GM12878 (cell line): ENCODE data around the gene SLC12A2. TPM values are rescaled to one million over a fixed set of nuclear protein-coding genes. Genes with fewer than 3 reads are reported as not detected.

Experiments
- ATAC-seq: fragments of 200-7000 bp; cut with Tn5 transposase; 3 replicates; pipeline ENCODE4 v1.9.1; 2020; ENCODE audit warnings: mild to moderate bottlenecking, moderate library complexity
- BruUV-seq: library from RNA; stranded (reverse); fragments of 400-500 nt; replicated peaks from 2 replicates; lab custom pipeline; 2021; lab: Mats Ljungman, UMichigan
- CTCF ChIA-PET: fragments of 300-600 bp; sonication (Branson Sonifier 250); formaldehyde crosslinking; extraction: SDS; loops from one replicate; lab custom pipeline; 2021; ENCODE audit warnings: inconsistent platforms; lab: Yijun Ruan, JAX
- POLR2A ChIA-PET: fragments of 350-600 bp; formaldehyde crosslinking; extraction: SDS; loops from one replicate; lab custom pipeline; 2021; ENCODE audit warnings: inconsistent platforms; lab: Charles Lee
- RAD21 ChIA-PET: fragments of 300-600 bp; sonication (Branson Sonifier 250); formaldehyde crosslinking; loops from one replicate; lab custom pipeline; 2023; ENCODE audit warnings: antibody characterized with exemption; ENCODE audit not compliant: unreplicated experiment; lab: Charles Lee
- SMC1A ChIA-PET: fragments of 300-600 bp; sonication (Branson Sonifier 250); formaldehyde crosslinking; loops from one replicate; lab custom pipeline; 2023; ENCODE audit not compliant: unreplicated experiment, uncharacterized antibody; lab: Charles Lee
- DNase-seq: peaks from one replicate; pipeline ENCODE4 v3.0.0-alpha.2; 2011; ENCODE audit warnings: low read depth, low spot score
- FAIRE-seq: peaks from 3 replicates; lab custom pipeline; 2011; peaks lifted over from hg19 to GRCh38; lab: Jason Lieb, UNC
- H2AFZ ChIP-seq: 2 replicates; pipeline ENCODE4 v1.6.0; 2011; ENCODE audit warnings: low read depth, low read length, control low read depth; ENCODE audit not compliant: control insufficient read depth
- H3K27ac ChIP-seq: 2 replicates; pipeline ENCODE4 v1.5.1; 2011; ENCODE audit warnings: control low read depth; ENCODE audit not compliant: control insufficient read depth, insufficient read depth
- H3K27me3 ChIP-seq, 2 experiments: replicated peaks in 1 of 2; 2 replicates each; pipeline versions ENCODE4 v1.6.0 to v1.6.1; 2011; ENCODE audit warnings: low read length in 1 of 2; ENCODE audit not compliant: control insufficient read depth in 2 of 2, insufficient read depth in 2 of 2
- H3K36me3 ChIP-seq, 2 experiments: 2 replicates each; pipeline ENCODE4 v1.5.1; 2011; ENCODE audit warnings: low read length in 1 of 2; ENCODE audit not compliant: control insufficient read depth in 2 of 2, insufficient read depth in 2 of 2
- H3K4me1 ChIP-seq: 2 replicates; pipeline ENCODE4 v1.6.1; 2011; ENCODE audit warnings: mild to moderate bottlenecking, low read length, moderate library complexity, mixed read lengths; ENCODE audit not compliant: control insufficient read depth, insufficient read depth
- H3K4me2 ChIP-seq: 2 replicates; pipeline ENCODE4 v1.6.0; 2011; ENCODE audit warnings: control low read depth; ENCODE audit not compliant: control insufficient read depth, insufficient read depth
- H3K4me3 ChIP-seq: fragments of 200-600 bp; sonication (generic); 2 replicates; pipeline ENCODE4 v1.5.1; 2016
- H3K79me2 ChIP-seq: 2 replicates; pipeline ENCODE4 v1.6.0; 2011; ENCODE audit warnings: low read length; ENCODE audit not compliant: control insufficient read depth, insufficient read depth
- H3K9ac ChIP-seq: 2 replicates; pipeline ENCODE4 v1.8.0; 2011; ENCODE audit warnings: low read length, control low read depth, mixed read lengths; ENCODE audit not compliant: control insufficient read depth, insufficient read depth
- H3K9me3 ChIP-seq: replicated peaks from 3 replicates; pipeline ENCODE4 v1.5.1; 2011; ENCODE audit warnings: mild to moderate bottlenecking, low read length; ENCODE audit not compliant: control insufficient read depth, insufficient read depth
- H4K20me1 ChIP-seq: 2 replicates; pipeline ENCODE4 v1.6.0; 2011; ENCODE audit not compliant: control insufficient read depth, insufficient read depth
- BCL11A ChIP-seq: IDR thresholded peaks from 2 replicates; pipeline ENCODE4 v1.6.1; 2011; ENCODE audit warnings: low read depth, low read length
- CHD4 ChIP-seq: fragments of 200-600 bp; sonication (generic); IDR thresholded peaks from 2 replicates; pipeline ENCODE4 v1.6.1; 2016; ENCODE audit warnings: mild to moderate bottlenecking
- ETV6 ChIP-seq, 2 experiments: fragments of 450-650 bp in 1 of 2; IDR thresholded peaks in 1 of 2; conservative IDR thresholded peaks in 1 of 2; 2 replicates each; pipeline ENCODE4 v1.6.1; 2014; ENCODE audit warnings: antibody characterized with exemption in 1 of 2, borderline replicate concordance in 1 of 2, low read depth in 1 of 2, mild to moderate bottlenecking in 1 of 2, moderate library complexity in 1 of 2
- FOS ChIP-seq: IDR thresholded peaks from 3 replicates; pipeline ENCODE4 v1.6.1; 2011; ENCODE audit warnings: borderline replicate concordance; ENCODE audit not compliant: insufficient read length; ENCODE audit errors: extremely low read depth
- GATAD2B ChIP-seq: fragments of 450-650 bp; conservative IDR thresholded peaks from 2 replicates; pipeline ENCODE4 v1.6.1; 2017; ENCODE audit warnings: low read depth, mild to moderate bottlenecking, moderate library complexity
- HDGF ChIP-seq: fragments of 450-650 bp; IDR thresholded peaks from 2 replicates; pipeline ENCODE4 v1.6.1; 2016; ENCODE audit warnings: antibody characterized with exemption
- NRF1 ChIP-seq: conservative IDR thresholded peaks from 2 replicates; pipeline ENCODE4 v1.6.1; 2011; ENCODE audit warnings: mild to moderate bottlenecking, low read depth, low read length, improper control_type of control experiment
- PAX5 ChIP-seq: IDR thresholded peaks from 2 replicates; pipeline ENCODE4 v1.6.1; 2011; ENCODE audit warnings: low read depth, low read length, borderline replicate concordance
- PAX8 ChIP-seq: fragments of 450-650 bp; IDR thresholded peaks from 2 replicates; pipeline ENCODE4 v1.6.1; 2017; ENCODE audit warnings: mild to moderate bottlenecking, moderate library complexity
- RCOR1 ChIP-seq: conservative IDR thresholded peaks from 2 replicates; pipeline ENCODE4 v1.6.1; 2012; ENCODE audit warnings: low read depth, low read length, improper control_type of control experiment
- SIN3A ChIP-seq: IDR thresholded peaks from 2 replicates; pipeline ENCODE4 v1.6.1; 2012; ENCODE audit warnings: low read depth, low read length, improper control_type of control experiment
- SMC3 ChIP-seq: IDR thresholded peaks from 2 replicates; pipeline ENCODE4 v1.6.1; 2011; ENCODE audit warnings: low read length, improper control_type of control experiment, borderline replicate concordance
- TCF3 ChIP-seq: IDR thresholded peaks from 2 replicates; pipeline ENCODE4 v1.6.1; 2012; ENCODE audit warnings: low read depth, mild to moderate bottlenecking, low read length, borderline replicate concordance; ENCODE audit not compliant: insufficient read depth
- ZZZ3 ChIP-seq: IDR thresholded peaks from 2 replicates; pipeline ENCODE4 v1.6.1; 2011; ENCODE audit warnings: low read depth; ENCODE audit not compliant: control insufficient read depth, insufficient read length
- WGBS: methylation state at CpG from one replicate; pipeline ENCODE4 v1.1.6; 2016; ENCODE audit warnings: low lambda C conversion rate; ENCODE audit not compliant: insufficient replicate concordance, insufficient coverage; ENCODE audit errors: missing lambda C conversion rate; 5-methylcytosine and 5-hydroxymethylcytosine counted together
- in situ Hi-C: fragments of 300-500 bp; cut with MboI; formaldehyde crosslinking; loops from 9 replicates; pipeline ENCODE4 v1.14.3; 2018; ENCODE audit warnings: mixed read lengths
- intact Hi-C: fragments of 100-400 bp; cut with micrococcal nuclease; formaldehyde crosslinking; loops from one replicate; pipeline ENCODE4 v1.14.2; 2022; ENCODE audit not compliant: unreplicated experiment
- polyA plus RNA-seq, 11 experiments: library from polyadenylated mRNA; depleted of rRNA in 4 of 11; unstranded in 6 of 11; stranded (reverse) in 5 of 11; fragments of >200 nt; fragmentation: Nextera tagmentation in 4 of 11; fragmentation: Illumina TruSeq in 1 of 11; extraction: Ambion mirVana in 4 of 11; extraction: Trizol in 1 of 11; gene quantifications; 1 replicate in 1 of 11; 2 replicates in 10 of 11; pipeline versions ENCODE4 v1.2.1 to v1.2.3, GENCODE V29; 2011 to 2016; ENCODE audit warnings: inconsistent platforms in 2 of 11, missing spikeins in 2 of 11, low read depth in 1 of 11
- total RNA-seq, 4 experiments: library from RNA; depleted of rRNA in 3 of 4; stranded (reverse); fragments of >200 nt in 3 of 4; fragmentation: Illumina TruSeq in 1 of 4; extraction: Trizol in 1 of 4; gene quantifications; 2 replicates each; pipeline versions ENCODE4 v1.2.1 to v1.2.3, GENCODE V29; 2013 to 2021
- TF ChIP-seq, protein P1 (sequence below): IDR thresholded peaks from 2 replicates; pipeline ENCODE4 v1.6.1; 2011; ENCODE audit warnings: mild to moderate bottlenecking, low read depth, low read length, moderate library complexity; ENCODE audit not compliant: insufficient replicate concordance
- TF ChIP-seq, protein P2 (sequence below): fragments of 450-650 bp; IDR thresholded peaks from 2 replicates; pipeline ENCODE4 v1.6.1; 2016; ENCODE audit warnings: mild to moderate bottlenecking
- TF ChIP-seq, protein P3 (sequence below): IDR thresholded peaks from 2 replicates; pipeline ENCODE4 v1.6.1; 2012; ENCODE audit warnings: low read depth, low read length, improper control_type of control experiment
- TF ChIP-seq, protein P4 (sequence below): IDR thresholded peaks from 2 replicates; pipeline ENCODE4 v1.6.1; 2012; ENCODE audit warnings: low read depth, low read length, improper control_type of control experiment

SLC12A2 gene
- total and polyA plus RNA-seq, 10 of the 15 experiments (the other 5 are each of a cell fraction or from before 2014, with no cell fraction given): 5.1 to 21.8 (median 10.5) TPM

DNA sequence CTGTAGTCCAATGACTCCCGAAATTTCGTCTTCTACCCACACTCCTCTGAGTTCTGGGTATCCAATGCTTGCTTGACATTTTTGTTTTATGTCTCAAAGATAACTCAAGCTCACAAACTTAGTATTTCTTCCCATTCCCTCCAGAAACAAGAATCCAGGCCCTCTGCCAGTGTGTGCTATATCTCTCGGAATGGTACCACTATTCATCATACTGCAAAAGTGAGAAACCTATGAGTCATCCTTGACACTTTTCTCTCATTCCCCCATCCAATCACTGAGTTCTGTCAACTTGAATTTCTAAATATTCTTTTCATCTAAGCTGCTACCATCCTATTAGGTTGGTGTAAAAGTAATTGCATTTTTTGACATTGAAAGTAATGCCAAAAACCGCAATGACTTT lies 9.8 kb downstream of the SLC12A2 start:
- in situ Hi-C loops: loop anchor here (25.0 kb wide), 1 partner anchor 1331 kb away; no protein-coding TSS in a partner anchor
- H3K4me2 ChIP-seq: no peak overlapping the region
- H3K4me1 ChIP-seq: no peaks in the 10 kb centered on the region
- FAIRE-seq: no peak
- CTCF ChIA-PET: interaction anchor here (0.6 to 1.9 kb wide), 4 partner anchors 7 to 218 kb away, joined by 3 to 4 read pairs (median 4); no protein-coding TSS in a partner anchor
- RAD21 ChIA-PET: interaction anchor here (0.9 to 1.3 kb wide), 4 partner anchors 7 to 286 kb away, joined by 3 to 5 read pairs (median 4); no protein-coding TSS in a partner anchor
- H4K20me1 ChIP-seq: no peaks in the 10 kb centered on the region
- H3K4me3 ChIP-seq: no peak overlapping the region
- no peak overlapping the region for H3K27ac ChIP-seq
- SMC1A ChIA-PET: interaction anchor here (0.9 to 4.0 kb wide), 5 partner anchors 8 to 370 kb away, joined by 3 to 19 read pairs (median 3); no protein-coding TSS in a partner anchor
- H3K9ac ChIP-seq: no peak overlapping the region
- POLR2A ChIA-PET: interaction anchor here (1.3 to 2.4 kb wide), 3 partner anchors 8 to 12 kb away, joined by 3 to 12 read pairs (median 4); partner anchors contain the start of gene SLC12A2
- ATAC-seq: no peak
- DNase-seq: no peak
- H3K27me3 ChIP-seq: no peaks in the 10 kb centered on the region
- H2AFZ ChIP-seq: no peak overlapping the region
- H3K79me2 ChIP-seq: peaks cover 25% of the 10 kb centered on the region
- intact Hi-C loops: no loop called here
- peaks cover 14% of the 10 kb centered on the region for H3K9me3 ChIP-seq
- no peaks in the 10 kb centered on the region; a peak in 1 of 4 replicates for H3K36me3 ChIP-seq
- BruUV-seq: no TSS peak
- 83% methylated on average over 4 of the region's 4 CpGs for WGBS
- TF ChIP-seq, protein P1, sequence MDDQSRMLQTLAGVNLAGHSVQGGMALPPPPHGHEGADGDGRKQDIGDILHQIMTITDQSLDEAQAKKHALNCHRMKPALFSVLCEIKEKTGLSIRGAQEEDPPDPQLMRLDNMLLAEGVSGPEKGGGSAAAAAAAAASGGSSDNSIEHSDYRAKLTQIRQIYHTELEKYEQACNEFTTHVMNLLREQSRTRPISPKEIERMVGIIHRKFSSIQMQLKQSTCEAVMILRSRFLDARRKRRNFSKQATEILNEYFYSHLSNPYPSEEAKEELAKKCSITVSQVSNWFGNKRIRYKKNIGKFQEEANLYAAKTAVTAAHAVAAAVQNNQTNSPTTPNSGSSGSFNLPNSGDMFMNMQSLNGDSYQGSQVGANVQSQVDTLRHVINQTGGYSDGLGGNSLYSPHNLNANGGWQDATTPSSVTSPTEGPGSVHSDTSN: no peak
- no peak for TF ChIP-seq ZZZ3
- no peak for TF ChIP-seq CHD4
- no peak for TF ChIP-seq RCOR1
- TF ChIP-seq PAX8: no peak
- TF ChIP-seq SIN3A: no peak
- no peak for TF ChIP-seq ETV6 (conservative IDR thresholded peaks at IDR 0.05 in 1 of 2, IDR thresholded peaks at IDR 0.05 in 1 of 2; ENCODE audit: borderline replicate concordance in 1 of 2, low read depth in 1 of 2)
- TF ChIP-seq FOS: no peak
- TF ChIP-seq NRF1: no peak
- TF ChIP-seq, protein P2, sequence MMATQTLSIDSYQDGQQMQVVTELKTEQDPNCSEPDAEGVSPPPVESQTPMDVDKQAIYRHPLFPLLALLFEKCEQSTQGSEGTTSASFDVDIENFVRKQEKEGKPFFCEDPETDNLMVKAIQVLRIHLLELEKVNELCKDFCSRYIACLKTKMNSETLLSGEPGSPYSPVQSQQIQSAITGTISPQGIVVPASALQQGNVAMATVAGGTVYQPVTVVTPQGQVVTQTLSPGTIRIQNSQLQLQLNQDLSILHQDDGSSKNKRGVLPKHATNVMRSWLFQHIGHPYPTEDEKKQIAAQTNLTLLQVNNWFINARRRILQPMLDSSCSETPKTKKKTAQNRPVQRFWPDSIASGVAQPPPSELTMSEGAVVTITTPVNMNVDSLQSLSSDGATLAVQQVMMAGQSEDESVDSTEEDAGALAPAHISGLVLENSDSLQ: no peak
- no peak for TF ChIP-seq TCF3
- TF ChIP-seq, protein P3, sequence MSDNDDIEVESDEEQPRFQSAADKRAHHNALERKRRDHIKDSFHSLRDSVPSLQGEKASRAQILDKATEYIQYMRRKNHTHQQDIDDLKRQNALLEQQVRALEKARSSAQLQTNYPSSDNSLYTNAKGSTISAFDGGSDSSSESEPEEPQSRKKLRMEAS: no peak
- TF ChIP-seq, protein P4, sequence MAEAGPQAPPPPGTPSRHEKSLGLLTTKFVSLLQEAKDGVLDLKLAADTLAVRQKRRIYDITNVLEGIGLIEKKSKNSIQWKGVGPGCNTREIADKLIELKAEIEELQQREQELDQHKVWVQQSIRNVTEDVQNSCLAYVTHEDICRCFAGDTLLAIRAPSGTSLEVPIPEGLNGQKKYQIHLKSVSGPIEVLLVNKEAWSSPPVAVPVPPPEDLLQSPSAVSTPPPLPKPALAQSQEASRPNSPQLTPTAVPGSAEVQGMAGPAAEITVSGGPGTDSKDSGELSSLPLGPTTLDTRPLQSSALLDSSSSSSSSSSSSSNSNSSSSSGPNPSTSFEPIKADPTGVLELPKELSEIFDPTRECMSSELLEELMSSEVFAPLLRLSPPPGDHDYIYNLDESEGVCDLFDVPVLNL: no peak
- no peak for TF ChIP-seq SMC3
- TF ChIP-seq HDGF: no peak
- TF ChIP-seq GATAD2B: no peak
- TF ChIP-seq BCL11A: no peak
- TF ChIP-seq PAX5: no peak
